PC-9 (cell line): ENCODE data around the gene TTC39A.

Source experiments
- EZH2 ChIP-seq: fragments of 200-600 bp; sonication (generic); IDR thresholded peaks from 2 replicates; pipeline ENCODE4 v1.8.0; 2017; ENCODE audit warnings: antibody characterized with exemption, low read depth
- TF ChIP-seq, protein P1 (sequence below): fragments of 200-600 bp; sonication (generic); conservative IDR thresholded peaks from 2 replicates; pipeline ENCODE4 v1.6.1; 2017; ENCODE audit warnings: mixed run types, antibody characterized with exemption, mild to moderate bottlenecking, moderate library complexity

- TF ChIP-seq EZH2, result no peak
- TF ChIP-seq, protein P1, sequence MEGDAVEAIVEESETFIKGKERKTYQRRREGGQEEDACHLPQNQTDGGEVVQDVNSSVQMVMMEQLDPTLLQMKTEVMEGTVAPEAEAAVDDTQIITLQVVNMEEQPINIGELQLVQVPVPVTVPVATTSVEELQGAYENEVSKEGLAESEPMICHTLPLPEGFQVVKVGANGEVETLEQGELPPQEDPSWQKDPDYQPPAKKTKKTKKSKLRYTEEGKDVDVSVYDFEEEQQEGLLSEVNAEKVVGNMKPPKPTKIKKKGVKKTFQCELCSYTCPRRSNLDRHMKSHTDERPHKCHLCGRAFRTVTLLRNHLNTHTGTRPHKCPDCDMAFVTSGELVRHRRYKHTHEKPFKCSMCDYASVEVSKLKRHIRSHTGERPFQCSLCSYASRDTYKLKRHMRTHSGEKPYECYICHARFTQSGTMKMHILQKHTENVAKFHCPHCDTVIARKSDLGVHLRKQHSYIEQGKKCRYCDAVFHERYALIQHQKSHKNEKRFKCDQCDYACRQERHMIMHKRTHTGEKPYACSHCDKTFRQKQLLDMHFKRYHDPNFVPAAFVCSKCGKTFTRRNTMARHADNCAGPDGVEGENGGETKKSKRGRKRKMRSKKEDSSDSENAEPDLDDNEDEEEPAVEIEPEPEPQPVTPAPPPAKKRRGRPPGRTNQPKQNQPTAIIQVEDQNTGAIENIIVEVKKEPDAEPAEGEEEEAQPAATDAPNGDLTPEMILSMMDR, result no peak
These were observed 19.3 kb downstream of the TTC39A start for GRCh38 chr1:51310871-51311613.
